Activated CD8-positive, alpha-beta memory T cell treated with anti-CD3 and anti-CD28 coated beads, Interleukin-2, amount 50 U/mL, for 24 hours (primary cell): ENCODE measurements around the gene CADM1.
"Not testable (repeated sequence)": the region's sequence is repeated elsewhere in the genome, so short reads cannot be mapped to it uniquely, and the experiment has no call there.

Source experiments
- DNase-seq: peaks from one replicate; pipeline ENCODE4 v3.0.0-alpha.2; 2020; ENCODE audit errors: extremely low read depth

Gene CADM1

DNA sequence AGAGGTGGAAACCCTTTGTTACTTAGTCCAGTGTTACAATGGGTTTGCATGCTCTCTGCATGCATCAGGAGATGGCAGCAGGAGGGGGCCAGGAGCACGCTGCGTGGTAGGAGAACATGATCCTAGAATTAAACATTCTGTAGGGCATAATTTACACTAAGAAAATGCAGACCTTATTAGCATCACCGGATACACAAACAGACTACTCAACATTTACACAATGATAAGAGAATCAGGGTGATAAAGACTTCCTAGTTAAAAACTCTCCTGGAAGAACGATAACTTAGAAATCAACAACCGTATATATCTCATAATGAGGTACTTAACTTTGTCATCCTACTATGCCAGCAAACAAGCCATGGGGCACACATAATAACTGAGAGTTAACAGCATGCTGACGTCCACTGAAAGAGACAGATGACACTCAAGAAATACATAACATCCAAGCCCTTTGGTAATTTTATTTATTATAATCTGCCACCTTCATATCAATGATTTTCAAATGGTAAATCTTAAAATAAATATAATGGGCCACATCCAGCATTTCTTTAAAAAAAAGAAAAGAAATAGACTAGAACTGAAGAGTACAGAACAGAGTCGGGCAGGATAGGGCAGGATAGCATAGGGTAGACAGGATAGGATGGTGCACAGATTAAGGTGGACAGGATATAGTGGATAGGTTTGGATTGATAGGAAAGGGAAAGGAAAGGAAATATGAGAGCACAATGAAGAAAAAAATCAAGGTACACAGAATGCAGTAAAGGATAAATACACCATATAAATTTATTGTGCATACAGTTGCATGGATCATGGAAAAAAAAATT, 27.5 kb downstream of the CADM1 start:
- no peak for DNase-seq

DNA sequence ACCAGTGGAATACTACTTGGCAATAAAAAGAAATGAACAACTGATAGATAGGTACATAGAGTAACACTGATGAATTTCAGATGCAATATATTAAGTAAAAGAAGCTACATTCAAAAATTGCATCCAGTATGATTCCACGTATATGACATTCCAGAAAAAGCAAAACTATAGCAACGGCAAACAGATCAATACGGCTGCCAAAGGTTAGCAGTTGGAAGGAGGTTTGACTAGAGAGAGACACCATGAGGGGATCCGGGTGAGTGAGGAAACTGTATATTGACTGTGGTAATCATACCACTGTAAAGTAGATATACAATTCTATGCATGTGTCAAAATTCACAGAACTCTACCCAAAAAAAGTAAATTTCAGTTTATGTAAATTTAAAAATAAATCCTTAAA, 28.7 kb downstream of the CADM1 start:
- no peak for DNase-seq

DNA sequence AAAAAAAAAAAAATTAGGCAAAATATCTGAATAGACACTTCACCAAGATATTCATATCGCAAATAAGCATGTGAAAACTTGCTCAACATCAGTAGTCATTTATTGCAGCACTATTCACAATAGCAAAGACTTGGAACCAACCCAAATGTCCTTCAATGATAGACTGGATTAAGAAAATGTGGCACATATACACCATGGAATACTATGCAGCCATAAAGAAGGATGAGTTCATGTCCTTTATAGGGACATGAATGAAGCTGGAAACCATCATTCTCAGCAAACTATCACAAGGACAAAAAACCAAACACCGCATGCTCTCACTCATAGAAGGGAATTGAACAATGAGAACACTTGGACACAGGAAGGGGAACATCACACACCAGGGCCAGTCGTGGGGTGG, 29.9 kb downstream of the CADM1 start:
- not testable (repeated sequence) for DNase-seq

DNA sequence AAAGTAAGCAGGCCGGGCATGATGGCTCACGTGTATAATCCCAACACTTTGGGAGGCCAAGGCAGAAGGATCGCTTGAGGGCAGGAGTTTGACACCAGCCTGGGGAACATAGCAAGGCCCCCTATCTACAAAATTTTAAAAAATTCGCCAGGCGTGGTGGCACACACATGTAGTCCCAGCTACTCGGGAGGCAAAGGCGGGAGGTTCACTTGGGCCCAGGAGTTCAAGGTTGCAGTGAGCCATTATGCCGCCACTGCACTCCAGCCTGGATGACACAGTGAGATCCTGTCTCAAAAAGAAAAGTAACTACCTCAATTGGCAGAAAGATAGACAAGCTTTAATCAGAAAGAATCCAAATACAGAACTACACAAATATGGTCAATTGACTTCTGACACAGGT, 31.0 kb downstream of the CADM1 start:
- DNase-seq = no peak

DNA sequence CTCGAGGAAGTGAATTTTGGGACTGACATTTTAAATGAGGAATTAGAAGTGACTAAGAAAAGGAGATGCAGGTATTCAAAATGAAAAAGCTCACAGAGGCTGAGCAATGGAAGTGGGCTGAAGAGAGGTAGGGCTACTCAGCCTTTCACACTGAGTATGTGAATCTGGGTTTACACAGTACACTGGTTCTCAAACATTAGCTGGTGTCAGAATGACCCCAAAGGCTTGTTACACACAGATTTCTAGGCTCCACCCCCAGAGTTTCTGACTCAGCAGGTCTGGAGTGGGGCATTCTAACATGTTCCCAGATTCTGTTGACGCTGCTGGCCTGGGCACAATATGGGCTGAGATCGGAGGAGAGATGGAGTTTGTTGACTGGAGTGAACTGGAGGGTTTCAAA, 32.8 kb downstream of the CADM1 start:
- no peak for DNase-seq

DNA sequence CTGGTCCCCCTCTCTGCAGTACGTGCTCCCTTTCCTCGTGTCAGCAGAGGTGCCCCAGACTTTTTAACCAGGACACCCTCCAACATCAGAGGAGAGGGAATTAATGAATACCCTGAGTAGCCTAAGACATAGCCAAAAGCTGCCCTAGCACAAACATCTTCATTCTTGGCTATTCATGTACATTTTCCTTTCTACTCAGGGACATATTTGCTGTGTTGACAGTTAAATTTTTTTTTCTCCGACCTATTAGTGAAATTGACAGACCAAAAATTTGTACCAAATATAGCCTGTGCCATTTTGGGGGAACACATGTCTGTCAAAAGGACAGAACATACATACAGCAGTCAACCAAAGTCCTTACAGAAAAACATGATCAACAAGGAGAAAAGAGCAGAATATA, 33.3 kb downstream of the CADM1 start:
- no peak for DNase-seq

DNA sequence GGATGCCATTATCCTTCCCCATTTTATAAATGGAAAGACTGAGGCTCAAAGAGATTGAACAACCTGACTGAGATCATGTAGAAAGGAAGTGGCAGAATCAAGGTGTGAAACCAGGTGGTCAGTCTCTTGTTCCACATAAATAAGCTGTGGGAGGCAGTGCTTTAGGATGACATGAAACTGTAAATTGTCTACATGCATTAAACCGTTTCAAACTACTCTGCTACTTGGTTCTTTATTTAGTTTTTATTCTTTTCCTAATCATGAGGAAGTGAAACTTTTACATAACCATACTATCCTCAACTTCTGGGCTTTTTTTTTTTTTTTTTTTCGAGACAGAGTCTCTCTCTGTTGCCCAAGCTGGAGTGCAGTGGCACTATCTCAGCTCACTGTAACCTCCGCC, 34.9 kb downstream of the CADM1 start:
- DNase-seq = no peak

DNA sequence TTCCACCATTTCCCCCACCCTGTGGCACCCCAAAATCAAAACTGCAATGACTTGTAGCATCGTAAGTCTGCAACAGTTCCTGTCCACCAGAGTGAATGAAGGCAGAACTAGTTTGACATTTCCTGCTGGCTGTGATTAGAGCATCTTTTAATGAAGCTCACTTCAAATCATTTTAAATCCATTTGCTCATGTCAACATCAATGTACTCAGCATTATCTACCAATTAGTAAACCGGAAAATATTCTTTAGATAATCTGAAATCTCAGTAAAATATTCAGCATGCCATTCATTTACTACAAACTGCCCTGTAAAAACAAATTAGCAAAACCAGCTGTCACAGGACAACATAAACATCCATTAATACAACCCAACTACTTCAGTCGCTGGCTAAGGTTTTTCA, 38.1 kb downstream of the CADM1 start:
- no peak for DNase-seq

DNA sequence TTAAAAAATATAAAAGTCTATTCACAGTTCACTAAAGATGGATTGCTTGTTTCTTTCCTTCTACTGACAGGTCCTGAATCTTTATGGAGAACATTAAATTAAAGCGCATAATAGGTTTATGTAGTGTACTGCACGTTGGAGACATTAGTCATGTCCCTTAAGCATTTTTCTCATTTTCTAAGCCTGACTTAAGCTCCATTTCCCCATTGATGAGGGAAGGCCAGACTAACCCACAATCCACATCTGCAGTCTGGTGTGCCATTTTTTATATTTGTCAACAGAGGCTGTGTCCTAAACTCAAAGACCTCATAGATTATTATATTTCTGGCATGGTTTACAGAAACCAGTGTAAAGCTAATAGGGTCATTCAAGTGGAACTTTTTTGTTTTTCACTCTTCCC, 39.9 kb downstream of the CADM1 start:
- DNase-seq = no peak

DNA sequence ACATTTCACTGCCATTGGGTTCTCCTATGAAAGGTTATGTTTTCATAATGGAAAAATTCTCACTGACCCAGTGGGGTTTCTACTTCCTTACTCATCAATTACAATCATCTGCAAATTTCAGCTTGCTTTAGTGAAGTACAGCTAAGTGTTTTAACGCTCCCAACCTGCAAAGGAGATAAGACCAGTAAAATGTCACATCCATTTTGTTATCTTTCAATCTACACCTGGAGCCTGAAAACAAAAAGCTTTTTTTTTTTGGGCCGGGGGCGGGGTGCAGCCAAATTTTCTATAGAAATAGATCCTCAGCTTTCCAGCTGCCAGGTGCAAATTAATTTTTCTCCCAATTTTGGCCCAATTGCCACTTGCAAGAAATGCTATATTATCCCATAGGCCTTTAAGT, 40.6 kb downstream of the CADM1 start:
- no peak for DNase-seq

DNA sequence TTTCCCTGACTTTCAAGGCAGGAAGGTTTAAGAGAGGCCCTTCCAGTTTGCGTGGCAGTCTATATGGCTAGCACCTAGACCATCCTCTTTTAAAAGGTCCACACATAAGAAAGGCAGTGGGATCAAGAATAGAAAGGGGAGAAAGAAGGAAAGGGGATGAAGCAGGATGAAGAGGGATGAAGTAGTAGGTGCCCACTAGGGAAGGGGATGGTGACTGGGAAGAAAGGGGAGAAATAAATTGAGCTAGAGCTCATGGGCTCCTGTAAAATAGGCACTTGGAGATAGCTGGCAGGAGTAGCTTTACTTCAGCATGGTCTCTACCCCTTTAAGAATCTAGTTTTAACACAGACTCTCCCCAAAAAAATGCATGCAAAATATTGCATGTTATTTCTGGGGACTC, 41.5 kb downstream of the CADM1 start:
- no peak for DNase-seq

DNA sequence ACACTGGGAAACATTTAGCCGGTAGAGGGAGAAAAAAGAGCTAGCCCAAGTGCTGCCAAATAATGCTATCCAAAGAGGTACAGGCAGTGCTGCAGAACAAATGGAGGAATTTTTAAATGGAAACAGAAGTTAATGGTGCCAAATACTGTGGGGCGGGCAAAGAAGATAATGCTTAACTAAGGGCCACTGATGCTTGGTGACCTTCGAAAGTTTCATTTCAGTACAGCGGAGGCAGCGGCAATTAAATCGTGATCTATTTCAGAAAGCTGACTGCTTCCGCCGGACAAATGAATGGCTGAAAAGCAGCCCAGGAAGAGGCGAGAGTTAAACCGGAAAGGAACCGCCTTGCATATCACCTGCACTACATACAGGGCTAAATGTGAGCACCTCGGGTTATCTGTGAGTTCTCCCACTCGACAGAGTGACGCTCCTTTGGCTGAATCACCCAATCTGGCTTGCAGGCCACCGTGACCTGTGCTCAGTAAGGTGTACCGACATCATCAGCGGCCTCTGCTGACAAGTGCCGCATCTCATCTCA, 42.1 kb downstream of the CADM1 start:
- DNase-seq = no peak

DNA sequence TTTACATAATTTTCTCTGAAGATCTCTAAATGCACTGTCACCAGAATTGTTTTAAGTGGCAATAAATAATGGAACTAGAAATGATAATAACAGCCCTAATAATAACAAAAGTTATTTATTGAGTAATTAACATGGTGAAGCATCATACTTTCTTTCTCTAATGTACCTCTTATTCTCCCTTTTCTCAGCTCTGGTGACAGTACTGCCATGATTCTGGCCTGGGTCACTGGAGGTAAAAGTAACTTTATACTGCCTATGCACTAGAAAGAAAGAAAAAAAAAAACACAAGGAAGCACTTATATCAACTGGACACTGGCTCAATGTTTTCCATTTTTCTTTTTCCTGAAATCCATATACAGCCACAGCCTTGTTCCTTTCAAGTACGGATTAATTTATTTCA, 43.7 kb downstream of the CADM1 start:
- DNase-seq = no peak

DNA sequence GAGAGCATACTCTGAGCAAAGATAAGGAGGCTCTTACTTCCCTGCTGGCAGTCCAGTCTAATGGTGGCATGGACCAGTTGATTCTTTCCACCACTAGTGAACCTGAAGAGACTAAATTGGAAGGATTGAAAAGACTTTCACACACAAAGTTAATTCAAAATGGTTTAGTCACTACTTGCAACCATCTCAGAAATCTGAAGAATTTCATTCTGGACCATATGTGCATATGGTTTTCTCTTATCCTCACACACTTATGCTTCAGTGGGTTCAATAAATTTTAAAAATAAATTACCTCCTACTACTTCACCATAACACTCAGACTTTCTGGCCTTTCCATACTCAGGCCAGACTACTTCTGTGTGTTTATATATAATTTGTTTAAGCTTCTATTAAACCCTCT, 44.7 kb downstream of the CADM1 start:
- no peak for DNase-seq

DNA sequence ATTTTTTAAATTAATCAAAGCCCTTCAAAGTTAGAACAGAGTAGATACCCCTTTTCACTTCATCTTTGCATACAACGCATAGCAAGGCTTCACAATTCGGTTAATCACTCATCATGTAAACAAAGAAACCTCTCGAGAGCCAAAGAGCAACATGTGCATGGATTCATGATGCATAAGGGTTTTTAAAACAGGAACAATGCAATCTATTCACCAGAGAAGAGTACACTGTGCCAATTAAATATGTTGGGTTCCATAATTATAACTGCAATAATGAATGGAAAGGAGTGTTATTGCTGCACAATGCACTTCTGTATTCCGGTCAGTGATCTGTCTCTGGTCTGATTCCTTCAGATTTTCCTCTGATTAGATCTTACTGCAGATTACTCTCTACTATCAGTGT, 45.3 kb downstream of the CADM1 start:
- DNase-seq = no peak

DNA sequence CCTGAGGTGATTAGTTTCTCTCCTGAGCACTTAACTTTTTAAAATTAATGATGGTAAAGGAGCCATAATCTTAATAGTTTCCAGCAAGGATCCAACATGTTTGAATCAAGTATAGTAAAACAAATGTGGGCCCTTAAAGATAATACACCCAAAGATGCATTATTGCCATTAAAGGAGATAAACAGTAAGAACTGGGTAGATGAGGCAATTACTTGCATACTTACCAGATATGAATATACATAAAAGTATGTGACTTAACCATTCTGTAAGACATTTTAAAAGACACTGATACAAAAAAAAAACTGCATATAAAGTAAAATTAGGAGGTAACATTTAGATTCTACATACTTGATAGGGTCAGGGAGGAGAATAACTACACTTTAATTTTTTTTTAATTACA, 48.2 kb downstream of the CADM1 start:
- DNase-seq = no peak

DNA sequence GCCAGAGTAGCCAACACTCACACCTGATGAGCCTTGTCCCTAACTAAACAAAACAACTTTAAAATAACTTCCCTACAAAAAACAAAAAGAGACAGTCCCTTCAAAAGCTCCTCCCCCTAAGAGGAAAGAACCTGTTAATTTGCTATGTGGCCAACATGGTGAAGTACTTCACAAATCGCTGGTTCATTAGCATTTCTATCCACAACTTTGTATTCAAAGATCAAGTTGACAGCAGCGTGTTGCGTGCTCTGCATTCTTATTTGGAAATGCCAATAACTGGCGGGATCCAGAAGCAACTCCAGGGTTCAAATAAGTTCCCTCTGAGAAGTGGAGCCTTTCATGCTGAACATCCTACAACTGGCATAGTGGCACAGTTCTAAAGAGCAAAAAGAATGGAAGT, 48.6 kb downstream of the CADM1 start:
- no peak for DNase-seq

DNA sequence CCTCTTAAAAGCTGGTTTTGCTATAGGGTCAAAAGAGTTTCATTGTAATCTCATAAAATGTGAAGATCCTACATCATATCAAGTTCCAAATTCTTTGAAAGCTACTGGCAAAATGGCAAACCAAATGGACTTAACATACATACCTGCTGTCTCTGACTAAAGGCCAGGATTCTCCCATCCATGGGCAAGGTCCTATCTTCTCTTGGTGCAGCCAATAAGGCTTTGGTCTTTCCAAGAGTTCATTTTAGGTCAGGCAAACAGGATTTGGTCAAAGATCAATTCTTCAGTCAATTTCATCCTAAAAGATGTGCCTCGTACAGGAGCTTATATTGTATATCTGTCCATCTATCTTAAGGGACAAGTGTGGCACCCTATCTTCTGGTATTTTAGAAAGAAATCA, 49.7 kb downstream of the CADM1 start:
- no peak for DNase-seq

DNA sequence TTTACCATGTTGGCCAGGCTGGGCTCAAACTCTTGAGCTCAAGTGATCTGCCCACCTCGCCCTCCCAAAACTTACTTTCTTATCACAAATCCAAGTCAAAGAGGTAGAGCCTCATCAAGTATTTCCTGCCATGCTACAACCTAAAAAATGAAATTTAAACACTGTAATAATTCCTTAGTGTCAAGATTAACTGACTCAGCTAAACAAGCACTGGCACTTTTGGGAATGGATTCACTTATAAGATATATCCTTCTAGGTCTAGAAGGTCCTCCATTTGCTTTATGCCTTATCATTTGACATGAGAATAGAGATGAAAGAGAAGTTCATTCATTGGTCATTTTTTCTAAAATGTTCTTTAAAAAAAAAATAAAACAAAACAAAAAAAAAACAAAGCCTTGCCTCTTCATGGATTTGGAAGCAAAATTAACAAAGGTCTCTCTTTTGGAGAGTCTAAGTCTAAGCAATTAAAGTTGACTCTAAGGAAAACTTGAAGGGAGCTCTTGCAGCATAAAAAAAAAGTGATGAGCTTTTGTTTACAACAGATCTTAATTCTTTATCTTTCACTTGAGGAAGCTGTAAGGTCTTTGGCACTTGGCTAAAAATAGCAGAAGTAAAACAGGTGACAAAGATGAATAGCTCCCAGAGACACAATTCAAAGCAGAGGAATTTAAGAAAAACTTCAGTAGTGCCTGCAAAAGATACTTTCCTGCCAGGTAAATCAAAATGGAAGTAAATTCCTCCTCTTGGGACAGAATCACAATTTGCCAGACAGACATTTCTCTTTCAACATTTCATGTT, 50.3 kb downstream of the CADM1 start:
- DNase-seq = no peak

DNA sequence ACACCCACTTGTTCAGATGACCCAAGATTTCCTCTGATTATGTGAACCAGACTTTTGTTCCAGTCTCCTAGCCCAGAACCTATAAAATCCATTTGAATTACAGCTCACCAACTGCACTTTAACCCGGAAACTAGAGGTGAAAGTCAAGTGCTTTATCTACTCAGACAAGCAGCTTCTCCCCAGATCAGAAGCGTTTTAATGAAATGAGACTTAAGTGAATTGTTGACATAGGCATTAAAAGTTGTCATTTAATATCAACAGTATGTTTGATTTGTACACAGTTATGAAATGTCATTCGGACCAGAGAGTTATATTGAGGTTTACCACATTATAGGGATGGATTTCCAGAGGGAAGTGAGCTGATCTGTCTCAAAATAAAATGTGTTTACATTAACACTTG, 52.0 kb downstream of the CADM1 start:
- DNase-seq = no peak

DNA sequence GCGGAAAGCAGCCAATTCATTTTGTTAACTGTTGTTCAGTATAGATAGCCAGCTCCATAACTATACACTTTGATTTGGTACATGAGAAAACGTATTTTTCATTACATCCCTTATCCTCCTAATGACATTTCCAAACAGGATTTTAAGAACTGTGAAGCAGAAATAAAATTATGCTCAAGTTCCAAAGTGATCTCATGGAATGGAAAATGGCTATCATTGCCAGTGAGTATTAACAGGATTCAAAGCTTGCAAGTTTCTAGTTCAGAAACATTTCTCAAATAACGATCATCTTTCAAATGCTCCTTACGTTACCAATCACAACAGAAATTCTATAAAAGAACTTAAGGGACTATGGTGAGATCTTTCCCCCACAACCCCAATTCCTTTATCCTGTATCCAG, 53.7 kb downstream of the CADM1 start:
- DNase-seq = no peak

DNA sequence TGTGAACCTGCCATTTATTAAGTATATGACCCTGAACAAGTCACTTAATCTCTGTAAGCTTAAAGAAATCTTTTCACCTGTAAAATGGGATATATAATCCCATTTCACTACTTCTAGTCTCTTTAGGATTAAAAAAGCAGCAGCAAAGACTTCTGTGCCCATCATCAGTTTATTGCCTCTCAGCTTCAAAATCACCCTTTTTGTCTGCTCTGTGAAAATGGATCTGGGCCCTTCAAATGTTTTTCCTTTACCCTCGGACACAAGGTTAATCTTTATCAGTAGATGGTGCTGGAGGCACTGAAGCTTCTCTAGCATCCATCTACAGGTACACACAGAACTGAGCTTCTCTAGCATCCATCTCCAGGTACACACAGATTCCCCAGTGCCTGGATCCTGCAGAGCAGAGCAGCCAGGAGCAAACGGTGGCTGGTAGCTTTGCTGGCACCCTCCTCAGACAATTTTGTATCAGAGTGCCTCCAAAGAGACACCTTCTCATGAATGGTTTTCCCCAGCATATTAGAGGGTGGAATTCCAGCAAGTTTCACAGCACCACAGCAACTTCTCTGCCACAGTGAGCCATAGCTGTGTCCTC, 56.8 kb downstream of the CADM1 start:
- DNase-seq = no peak

DNA sequence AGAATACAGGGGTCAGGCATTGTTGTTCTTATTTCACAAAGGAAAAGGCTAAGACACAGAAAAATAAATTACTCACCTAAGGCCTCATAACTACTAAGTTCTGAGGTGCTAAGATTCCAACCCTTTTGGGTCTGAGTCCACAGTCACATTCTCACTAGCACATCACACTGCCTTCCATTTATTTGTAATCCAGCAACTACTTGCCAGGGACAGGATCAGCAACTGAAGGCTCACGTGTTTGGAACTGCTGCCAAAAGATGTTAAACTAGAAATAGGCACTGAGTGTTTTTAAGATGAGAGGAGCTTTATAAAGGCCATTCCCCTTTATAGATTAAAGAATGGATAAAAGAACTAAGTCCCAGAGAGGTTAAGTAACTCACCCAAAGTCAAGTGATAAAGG, 58.0 kb downstream of the CADM1 start:
- no peak for DNase-seq
